Liver (tissue), 9 donors: Measurements from ENCODE around the gene CYB5A. TPM values are rescaled to one million over a fixed set of nuclear protein-coding genes. Genes with fewer than 3 reads are reported as not detected.

Source experiments
- DNase-seq: peaks from one replicate; pipeline ENCODE4 v3.0.0-alpha.2; 2017; ENCODE audit warnings: low spot score
- H3K27ac ChIP-seq, 2 donors: one replicate each; pipeline ENCODE4 v1.7.0; 2013; ENCODE audit warnings: inconsistent platforms in 2 of 2, low read length in 2 of 2, control low read depth in 1 of 2, low read depth in 1 of 2, mild to moderate bottlenecking in 1 of 2
- H3K27me3 ChIP-seq, 4 donors: one replicate each; pipeline versions ENCODE4 v1.6.1 to v1.7.0; 2013; ENCODE audit warnings: low read length in 3 of 4, inconsistent platforms in 1 of 4, mild to moderate bottlenecking in 1 of 4, moderate library complexity in 1 of 4; ENCODE audit not compliant: control insufficient read depth in 4 of 4, insufficient read depth in 4 of 4
- H3K36me3 ChIP-seq, 4 donors: one replicate each; pipeline versions ENCODE4 v1.6.1 to v1.7.0; 2013; ENCODE audit warnings: low read length in 3 of 4, mild to moderate bottlenecking in 3 of 4, low read depth in 1 of 4, moderate library complexity in 1 of 4; ENCODE audit not compliant: control insufficient read depth in 4 of 4, insufficient read depth in 3 of 4
- H3K4me1 ChIP-seq, 4 donors: one replicate each; pipeline versions ENCODE4 v1.6.1 to v1.7.0; 2013; ENCODE audit warnings: low read length in 3 of 4, mild to moderate bottlenecking in 3 of 4, moderate library complexity in 1 of 4; ENCODE audit not compliant: control insufficient read depth in 4 of 4, insufficient read depth in 4 of 4
- H3K4me3 ChIP-seq, 3 donors: one replicate each; pipeline versions ENCODE4 v1.6.1 to v1.7.0; 2013; ENCODE audit warnings: low read length in 3 of 3, control low read depth in 1 of 3, low read depth in 1 of 3, mild to moderate bottlenecking in 1 of 3
- H3K9ac ChIP-seq, 2 donors: one replicate each; pipeline ENCODE4 v1.7.0; 2013; ENCODE audit warnings: low read length in 2 of 2, mild to moderate bottlenecking in 2 of 2, moderate library complexity in 2 of 2, control low read depth in 1 of 2, low read depth in 1 of 2
- H3K9me3 ChIP-seq, 4 donors: one replicate each; pipeline versions ENCODE4 v1.6.1 to v1.7.0; 2013; ENCODE audit warnings: low read length in 3 of 4; ENCODE audit not compliant: control insufficient read depth in 4 of 4
- ATF3 ChIP-seq: IDR thresholded peaks from 2 replicates; pipeline ENCODE4 v1.6.1; 2016; ENCODE audit warnings: antibody characterized with exemption
- EGR1 ChIP-seq, 2 donors: IDR thresholded peaks; 2 replicates each; pipeline ENCODE4 v1.6.1; 2016 to 2018; ENCODE audit warnings: antibody characterized with exemption in 2 of 2, low read depth in 2 of 2
- FOXA2 ChIP-seq: IDR thresholded peaks from 2 replicates; pipeline ENCODE4 v1.6.1; 2016; ENCODE audit warnings: antibody characterized with exemption
- GABPA ChIP-seq, 2 donors: IDR thresholded peaks in 1 of 2; conservative IDR thresholded peaks in 1 of 2; 2 replicates each; pipeline ENCODE4 v1.6.1; 2016; ENCODE audit warnings: antibody characterized with exemption in 2 of 2, mild to moderate bottlenecking in 1 of 2, moderate library complexity in 1 of 2
- HNF4A ChIP-seq, 2 donors: conservative IDR thresholded peaks; 2 replicates each; pipeline ENCODE4 v1.6.1; 2016; ENCODE audit warnings: antibody characterized with exemption in 2 of 2, mild to moderate bottlenecking in 2 of 2
- HNF4G ChIP-seq: IDR thresholded peaks from 2 replicates; pipeline ENCODE4 v1.6.1; 2016; ENCODE audit warnings: antibody characterized with exemption
- JUND ChIP-seq, 2 donors: IDR thresholded peaks; 2 replicates each; pipeline ENCODE4 v1.6.1; 2016; ENCODE audit warnings: antibody characterized with exemption in 2 of 2
- MAX ChIP-seq: IDR thresholded peaks from 2 replicates; pipeline ENCODE4 v1.6.1; 2016; ENCODE audit warnings: antibody characterized with exemption
- NR2F2 ChIP-seq: IDR thresholded peaks from 2 replicates; pipeline ENCODE4 v1.6.1; 2016; ENCODE audit warnings: antibody characterized with exemption
- RAD21 ChIP-seq, 2 donors: IDR thresholded peaks; 2 replicates each; pipeline ENCODE4 v1.6.1; 2016; ENCODE audit warnings: antibody characterized with exemption in 2 of 2, mild to moderate bottlenecking in 2 of 2
- REST ChIP-seq: IDR thresholded peaks from 2 replicates; pipeline ENCODE4 v1.6.1; 2016; ENCODE audit warnings: antibody characterized with exemption, mild to moderate bottlenecking
- RXRA ChIP-seq, 2 donors: IDR thresholded peaks; 2 replicates each; pipeline ENCODE4 v1.6.1; 2017 to 2018; ENCODE audit warnings: antibody characterized with exemption in 2 of 2, mild to moderate bottlenecking in 1 of 2
- SP1 ChIP-seq: IDR thresholded peaks from 2 replicates; pipeline ENCODE4 v1.6.1; 2018; ENCODE audit warnings: antibody characterized with exemption, mild to moderate bottlenecking
- TAF1 ChIP-seq: conservative IDR thresholded peaks from 2 replicates; pipeline ENCODE4 v1.6.1; 2016; ENCODE audit warnings: antibody characterized with exemption, mild to moderate bottlenecking
- YY1 ChIP-seq: IDR thresholded peaks from 2 replicates; pipeline ENCODE4 v1.6.1; 2016; ENCODE audit warnings: antibody characterized with exemption, mild to moderate bottlenecking
- ZBTB33 ChIP-seq: IDR thresholded peaks from 2 replicates; pipeline ENCODE4 v1.6.1; 2016; ENCODE audit warnings: antibody characterized with exemption
- WGBS: extraction: QIAGEN DNeasy Blood & Tissue Kit; methylation state at CpG from one replicate; pipeline ENCODE4 v1.1.7; 2013; 5-methylcytosine and 5-hydroxymethylcytosine counted together
- polyA plus RNA-seq, 2 donors: library from polyadenylated mRNA; stranded (reverse) in 1 of 2; unstranded in 1 of 2; fragments of 200-250 nt in 1 of 2; fragments of >200 nt in 1 of 2; fragmentation: Nextera tagmentation in 1 of 2; extraction: Ambion mirVana in 1 of 2; gene quantifications; one replicate each; pipeline versions ENCODE4 v1.2.1 to v1.2.3, GENCODE V29; 2013 to 2015
- total RNA-seq, 2 donors: library from RNA; depleted of rRNA; stranded (reverse); fragments of >200 nt; gene quantifications; one replicate each; pipeline ENCODE4 v1.2.3, GENCODE V29; 2014
- donor health status: healthy.
- donor health status: healthy.
- donor health status: healthy.
- donor health status: healthy.
- donor health status: healthy.

Gene CYB5A
- total and polyA plus RNA-seq, 4 donors: 277 to 2,022 (median 1,122) TPM

- H3K4me3 ChIP-seq: no peak overlapping the region
- H3K27me3 ChIP-seq: no peaks in the 10 kb centered on the region
- no peaks in the 10 kb centered on the region for H3K9me3 ChIP-seq
- WGBS: 90% methylated on average over 1 of the region's 1 CpG
- no peak for TF ChIP-seq MAX
- TF ChIP-seq TAF1: no peak
- no peak for TF ChIP-seq RXRA (IDR thresholded peaks at IDR 0.05)
- no peak for TF ChIP-seq GABPA (IDR thresholded peaks at IDR 0.05 in 1 of 2, conservative IDR thresholded peaks at IDR 0.05 in 1 of 2)
- TF ChIP-seq JUND (IDR thresholded peaks at IDR 0.05): no peak
- TF ChIP-seq HNF4G: no peak
- no peak for TF ChIP-seq HNF4A (conservative IDR thresholded peaks at IDR 0.05)
- no peak for TF ChIP-seq EGR1 (IDR thresholded peaks at IDR 0.05; ENCODE audit: low read depth in 2 of 2)
- TF ChIP-seq NR2F2: no peak
- no peak for TF ChIP-seq ZBTB33
- TF ChIP-seq REST: no peak
- TF ChIP-seq YY1: no peak
- H3K36me3 ChIP-seq: no peaks in the 10 kb centered on the region
- no peak overlapping the region for H3K9ac ChIP-seq
- H3K27ac ChIP-seq: no peak overlapping the region
- DNase-seq: no peak
- H3K4me1 ChIP-seq: no peaks in the 10 kb centered on the region
Measured at GRCh38 chr18:74303936-74304335, 12.2 kb upstream of the CYB5A start.

GRCh38 chr18:74303306-74303705, 11.5 kb upstream of the CYB5A start:
- DNase-seq: no peak
- TF ChIP-seq GABPA (IDR thresholded peaks at IDR 0.05 in 1 of 2, conservative IDR thresholded peaks at IDR 0.05 in 1 of 2) (no peak), NR2F2 (no peak), RAD21 (IDR thresholded peaks at IDR 0.05) (no peak), REST (no peak), RXRA (IDR thresholded peaks at IDR 0.05) (no peak), FOXA2 (no peak), ATF3 (no peak), TAF1 (no peak), SP1 (no peak), EGR1 (IDR thresholded peaks at IDR 0.05; ENCODE audit: low read depth in 2 of 2) (no peak), YY1 (no peak), HNF4A (conservative IDR thresholded peaks at IDR 0.05) (no peak), JUND (IDR thresholded peaks at IDR 0.05) (no peak)
- WGBS: 89% methylated on average over 5 of the region's 5 CpGs
- H3K9ac ChIP-seq: no peak overlapping the region
- no peaks in the 10 kb centered on the region for H3K27me3 ChIP-seq
- H3K27ac ChIP-seq: no peak overlapping the region
- H3K4me3 ChIP-seq: no peak overlapping the region
- no peaks in the 10 kb centered on the region for H3K4me1 ChIP-seq
- no peaks in the 10 kb centered on the region for H3K9me3 ChIP-seq
- no peaks in the 10 kb centered on the region for H3K36me3 ChIP-seq
